Neural crest cell (in vitro differentiated cells): ENCODE data around the gene SNRNP25. TPM values are rescaled to one million over a fixed set of nuclear protein-coding genes. Genes with fewer than 3 reads are reported as not detected.

Experiments used
- DNase-seq: peaks from one replicate; pipeline ENCODE4 v3.0.0; 2021; ENCODE audit warnings: low read depth, mixed read lengths, low spot score
- H3K27ac Mint-ChIP-seq: one replicate; pipeline ENCODE4 v1.8.0; 2021; ENCODE audit warnings: mild to moderate bottlenecking, mixed read lengths; ENCODE audit not compliant: unreplicated experiment
- H3K27me3 Mint-ChIP-seq: 2 replicates; pipeline ENCODE4 v1.8.0; 2021; ENCODE audit warnings: low read depth, mild to moderate bottlenecking, mixed read lengths
- H3K36me3 Mint-ChIP-seq: 2 replicates; pipeline ENCODE4 v1.8.0; 2021; ENCODE audit warnings: low read depth, mild to moderate bottlenecking, mixed read lengths
- H3K4me1 Mint-ChIP-seq: 2 replicates; pipeline ENCODE4 v1.8.0; 2021; ENCODE audit warnings: mixed read lengths
- H3K4me3 Mint-ChIP-seq: one replicate; pipeline ENCODE4 v1.8.0; 2021; ENCODE audit warnings: mild to moderate bottlenecking, mixed read lengths
- H3K9me3 Mint-ChIP-seq: 2 replicates; pipeline ENCODE4 v1.8.0; 2021; ENCODE audit warnings: mixed read lengths
- total RNA-seq: library from RNA; stranded (reverse); gene quantifications from 2 replicates; pipeline ENCODE4 v1.2.1, GENCODE V29; 2021
- TF ChIP-seq, protein P1 (sequence below): fragments of 200-600 bp; sonication (generic); conservative IDR thresholded peaks from 2 replicates; pipeline ENCODE4 v1.5.0; 2021; ENCODE audit warnings: antibody characterized with exemption, mild to moderate bottlenecking

SNRNP25 gene
- total RNA-seq, 1 donor from 2014 or later: 85.6 TPM

DNA sequence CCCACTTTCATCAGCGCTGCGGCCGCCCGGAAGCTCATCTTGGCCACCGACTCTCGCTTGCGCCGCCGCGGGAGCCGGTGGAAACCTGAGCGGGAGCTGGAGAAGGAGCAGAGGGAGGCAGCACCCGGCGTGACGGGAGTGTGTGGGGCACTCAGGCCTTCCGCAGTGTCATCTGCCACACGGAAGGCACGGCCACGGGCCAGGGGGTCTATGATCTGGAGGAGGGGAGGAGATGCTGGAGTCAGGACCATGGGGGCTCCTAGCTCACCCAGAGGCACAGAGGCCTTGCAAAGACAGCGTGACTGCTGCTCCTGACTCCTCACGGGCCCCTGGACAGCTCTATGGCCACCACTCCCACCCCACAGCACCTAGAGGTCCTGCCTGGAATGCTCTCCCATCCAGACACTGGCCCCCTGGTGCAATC, 9.4 kb downstream of the SNRNP25 start:
- Mint-ChIP-seq H3K4me1 (peaks cover 22% of the 10 kb centered on the region), H3K27ac (no peak overlapping the region), H3K9me3 (no peaks in the 10 kb centered on the region), H3K36me3 (peaks cover 4% of the 10 kb centered on the region), H3K4me3 (no peak overlapping the region), H3K27me3 (peaks cover 4% of the 10 kb centered on the region)
- no peak for DNase-seq
- TF ChIP-seq, protein P1, sequence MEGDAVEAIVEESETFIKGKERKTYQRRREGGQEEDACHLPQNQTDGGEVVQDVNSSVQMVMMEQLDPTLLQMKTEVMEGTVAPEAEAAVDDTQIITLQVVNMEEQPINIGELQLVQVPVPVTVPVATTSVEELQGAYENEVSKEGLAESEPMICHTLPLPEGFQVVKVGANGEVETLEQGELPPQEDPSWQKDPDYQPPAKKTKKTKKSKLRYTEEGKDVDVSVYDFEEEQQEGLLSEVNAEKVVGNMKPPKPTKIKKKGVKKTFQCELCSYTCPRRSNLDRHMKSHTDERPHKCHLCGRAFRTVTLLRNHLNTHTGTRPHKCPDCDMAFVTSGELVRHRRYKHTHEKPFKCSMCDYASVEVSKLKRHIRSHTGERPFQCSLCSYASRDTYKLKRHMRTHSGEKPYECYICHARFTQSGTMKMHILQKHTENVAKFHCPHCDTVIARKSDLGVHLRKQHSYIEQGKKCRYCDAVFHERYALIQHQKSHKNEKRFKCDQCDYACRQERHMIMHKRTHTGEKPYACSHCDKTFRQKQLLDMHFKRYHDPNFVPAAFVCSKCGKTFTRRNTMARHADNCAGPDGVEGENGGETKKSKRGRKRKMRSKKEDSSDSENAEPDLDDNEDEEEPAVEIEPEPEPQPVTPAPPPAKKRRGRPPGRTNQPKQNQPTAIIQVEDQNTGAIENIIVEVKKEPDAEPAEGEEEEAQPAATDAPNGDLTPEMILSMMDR: no peak

GRCh38 chr16:63466-63865, 9.8 kb downstream of the SNRNP25 start:
- no peak overlapping the region for H3K4me3 Mint-ChIP-seq
- H3K27me3 Mint-ChIP-seq: peaks cover 4% of the 10 kb centered on the region
- TF ChIP-seq, protein P1: no peak
- H3K36me3 Mint-ChIP-seq: no peaks in the 10 kb centered on the region
- H3K9me3 Mint-ChIP-seq: no peaks in the 10 kb centered on the region
- DNase-seq: no peak
- H3K27ac Mint-ChIP-seq: no peak overlapping the region
- H3K4me1 Mint-ChIP-seq: peaks cover 27% of the 10 kb centered on the region

DNA sequence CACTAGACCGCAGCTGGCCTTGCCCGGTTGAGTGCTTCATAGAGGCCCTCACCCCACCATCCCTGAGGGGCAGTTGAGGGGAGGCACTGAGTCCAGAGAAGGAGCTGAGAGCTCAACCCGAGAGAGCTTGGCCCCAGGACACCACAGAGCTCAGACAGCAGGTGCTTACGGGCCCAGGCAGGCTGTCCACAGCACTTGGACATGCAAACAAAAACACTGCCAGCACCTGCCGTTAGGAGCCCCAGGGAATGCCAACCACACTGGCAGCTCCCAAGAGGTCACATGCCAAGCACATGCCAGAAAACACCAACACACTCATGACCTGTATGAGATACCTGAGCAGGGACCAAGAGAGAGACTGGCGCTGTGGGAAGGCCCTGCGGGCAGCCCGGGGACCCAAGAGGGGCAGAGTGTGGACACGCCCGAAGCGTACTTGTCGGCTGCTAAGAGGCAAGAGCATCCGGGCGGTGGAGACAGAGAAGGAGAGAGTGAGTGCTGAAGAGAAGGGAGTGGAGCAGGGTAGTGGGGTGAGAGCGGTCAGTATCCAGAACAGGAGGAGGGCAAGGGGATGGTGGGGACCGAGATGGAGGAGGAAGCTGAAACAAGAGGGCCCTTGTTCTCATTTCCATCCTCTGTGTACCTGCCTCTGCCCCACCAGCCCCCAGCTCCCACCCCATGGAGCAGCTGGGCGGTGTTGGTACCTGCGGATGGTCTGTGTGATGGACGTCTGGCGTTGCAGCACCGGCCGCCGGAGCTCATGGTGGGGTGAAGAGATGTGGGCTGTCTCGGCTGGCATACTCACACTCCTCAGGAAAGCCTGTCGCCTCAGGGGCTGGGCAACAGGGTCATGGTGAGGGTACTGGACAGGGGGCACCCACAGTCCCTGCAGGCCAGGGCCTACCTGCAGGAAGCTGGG, 10.6 kb downstream of the SNRNP25 start:
- Mint-ChIP-seq H3K27ac (no peak overlapping the region), H3K36me3 (no peaks in the 10 kb centered on the region), H3K4me1 (peaks cover 35% of the 10 kb centered on the region)

DNA sequence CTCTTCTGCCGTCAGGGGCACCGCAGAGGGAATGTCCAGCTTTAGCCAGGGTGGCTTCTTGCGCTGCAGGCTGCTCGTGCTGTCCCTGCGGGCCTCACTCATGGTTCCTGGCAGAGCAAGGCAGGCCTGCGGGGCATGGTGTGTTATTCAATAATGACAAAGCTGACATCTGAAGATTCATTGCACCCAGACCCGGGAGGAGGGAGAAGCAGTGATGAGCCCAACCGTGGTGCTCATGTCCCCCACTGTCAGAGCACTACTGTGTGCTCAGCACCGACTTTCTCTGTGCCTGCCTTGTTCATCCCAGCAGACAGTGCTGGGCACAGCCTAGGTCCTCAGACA, 11.3 kb downstream of the SNRNP25 start:
- no peak for DNase-seq
- no peak overlapping the region for H3K27ac Mint-ChIP-seq
- H3K27me3 Mint-ChIP-seq: peaks cover 4% of the 10 kb centered on the region
- H3K36me3 Mint-ChIP-seq: no peaks in the 10 kb centered on the region
- H3K4me3 Mint-ChIP-seq: no peak overlapping the region
- peaks cover 40% of the 10 kb centered on the region for H3K4me1 Mint-ChIP-seq
- TF ChIP-seq, protein P1: no peak
- no peaks in the 10 kb centered on the region for H3K9me3 Mint-ChIP-seq

More for the DNA sequence above, 10.6 kb downstream of the SNRNP25 start:
- H3K27me3 Mint-ChIP-seq: peaks cover 4% of the 10 kb centered on the region
- H3K9me3 Mint-ChIP-seq: no peaks in the 10 kb centered on the region
- DNase-seq: no peak
- no peak overlapping the region for H3K4me3 Mint-ChIP-seq
- TF ChIP-seq, protein P1: no peak

DNA sequence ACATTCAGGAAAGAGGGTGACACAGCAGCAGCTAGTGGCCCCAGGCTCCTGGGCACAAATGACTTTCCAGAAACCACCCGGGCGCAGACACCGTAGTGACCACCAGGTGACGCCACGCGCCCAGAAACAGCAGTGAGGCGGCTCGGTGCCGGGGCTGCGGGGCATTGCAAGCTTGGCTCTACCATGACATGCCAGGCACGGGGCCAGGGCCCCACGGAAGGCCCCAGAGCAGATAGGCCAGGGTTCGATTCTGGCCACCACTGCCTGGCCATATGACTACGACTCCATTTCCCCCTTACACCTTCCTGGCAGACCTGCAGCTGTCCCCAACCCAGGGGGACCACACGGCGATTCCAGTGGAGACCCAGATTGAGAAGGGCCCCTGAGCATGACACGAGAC, 12.1 kb downstream of the SNRNP25 start:
- Mint-ChIP-seq H3K27me3 (peaks cover 4% of the 10 kb centered on the region), H3K27ac (peak overlapping the region; percentile 68), H3K9me3 (no peaks in the 10 kb centered on the region), H3K36me3 (no peaks in the 10 kb centered on the region), H3K4me1 (peaks cover 43% of the 10 kb centered on the region), H3K4me3 (peak overlapping the region; percentile 80)
- TF ChIP-seq, protein P1: peak; percentile 95
- DNase-seq: peak; percentile 91
